BE2C (cell line): ENCODE results near the gene MGMT.

Source experiments
- DNase-seq: peaks from one replicate; pipeline ENCODE4 v3.0.0-alpha.2; 2020
- H3K27me3 ChIP-seq: fragments of 250-450 bp; sonication (Bioruptor Pico); 2 replicates; pipeline ENCODE4 v1.5.1; 2020; ENCODE audit warnings: mild to moderate bottlenecking
- H3K36me3 ChIP-seq: fragments of 250-450 bp; sonication (Bioruptor Pico); 2 replicates; pipeline ENCODE4 v1.5.1; 2020; ENCODE audit warnings: mild to moderate bottlenecking
- H3K4me1 ChIP-seq: fragments of 250-450 bp; sonication (Bioruptor Pico); 2 replicates; pipeline ENCODE4 v1.5.1; 2020
- H3K4me3 ChIP-seq: 2 replicates; pipeline ENCODE4 v1.5.1; 2011; ENCODE audit warnings: low read depth, low read length
- H3K9me3 ChIP-seq: fragments of 250-450 bp; sonication (Bioruptor Pico); 2 replicates; pipeline ENCODE4 v1.5.1; 2020
- TF ChIP-seq, protein P1 (sequence below): IDR thresholded peaks from 2 replicates; pipeline ENCODE4 v1.5.1; 2012; ENCODE audit warnings: mild to moderate bottlenecking, low read depth, low read length

The MGMT gene

DNA sequence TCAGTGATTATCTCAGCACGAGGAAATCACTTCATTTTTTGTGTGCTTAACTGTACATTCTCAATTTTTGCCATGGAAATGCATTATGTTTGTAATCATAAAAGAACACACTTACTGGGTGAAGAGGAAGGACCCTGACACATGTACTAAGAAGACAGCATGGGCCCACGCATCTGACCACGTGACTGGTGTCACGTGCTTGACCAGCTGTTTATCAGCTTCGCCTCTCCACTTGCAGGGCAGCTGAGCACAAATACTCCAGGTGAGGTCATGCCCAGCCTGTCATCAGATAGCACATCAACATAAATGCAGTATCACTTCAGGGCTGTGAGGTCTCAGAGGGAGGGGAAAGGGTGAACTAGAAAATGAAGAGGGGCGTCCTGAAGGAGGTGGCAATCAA, 317.2 kb downstream of the MGMT start:
- H3K36me3 ChIP-seq, result no peaks in the 10 kb centered on the region
- no peak for DNase-seq
- no peaks in the 10 kb centered on the region for H3K4me1 ChIP-seq
- no peak overlapping the region for H3K4me3 ChIP-seq
- no peaks in the 10 kb centered on the region; the same call in 1 of the 2 replicates for H3K9me3 ChIP-seq
- H3K27me3 ChIP-seq, result no peaks in the 10 kb centered on the region
- TF ChIP-seq, protein P1, sequence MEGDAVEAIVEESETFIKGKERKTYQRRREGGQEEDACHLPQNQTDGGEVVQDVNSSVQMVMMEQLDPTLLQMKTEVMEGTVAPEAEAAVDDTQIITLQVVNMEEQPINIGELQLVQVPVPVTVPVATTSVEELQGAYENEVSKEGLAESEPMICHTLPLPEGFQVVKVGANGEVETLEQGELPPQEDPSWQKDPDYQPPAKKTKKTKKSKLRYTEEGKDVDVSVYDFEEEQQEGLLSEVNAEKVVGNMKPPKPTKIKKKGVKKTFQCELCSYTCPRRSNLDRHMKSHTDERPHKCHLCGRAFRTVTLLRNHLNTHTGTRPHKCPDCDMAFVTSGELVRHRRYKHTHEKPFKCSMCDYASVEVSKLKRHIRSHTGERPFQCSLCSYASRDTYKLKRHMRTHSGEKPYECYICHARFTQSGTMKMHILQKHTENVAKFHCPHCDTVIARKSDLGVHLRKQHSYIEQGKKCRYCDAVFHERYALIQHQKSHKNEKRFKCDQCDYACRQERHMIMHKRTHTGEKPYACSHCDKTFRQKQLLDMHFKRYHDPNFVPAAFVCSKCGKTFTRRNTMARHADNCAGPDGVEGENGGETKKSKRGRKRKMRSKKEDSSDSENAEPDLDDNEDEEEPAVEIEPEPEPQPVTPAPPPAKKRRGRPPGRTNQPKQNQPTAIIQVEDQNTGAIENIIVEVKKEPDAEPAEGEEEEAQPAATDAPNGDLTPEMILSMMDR, result no peak

DNA sequence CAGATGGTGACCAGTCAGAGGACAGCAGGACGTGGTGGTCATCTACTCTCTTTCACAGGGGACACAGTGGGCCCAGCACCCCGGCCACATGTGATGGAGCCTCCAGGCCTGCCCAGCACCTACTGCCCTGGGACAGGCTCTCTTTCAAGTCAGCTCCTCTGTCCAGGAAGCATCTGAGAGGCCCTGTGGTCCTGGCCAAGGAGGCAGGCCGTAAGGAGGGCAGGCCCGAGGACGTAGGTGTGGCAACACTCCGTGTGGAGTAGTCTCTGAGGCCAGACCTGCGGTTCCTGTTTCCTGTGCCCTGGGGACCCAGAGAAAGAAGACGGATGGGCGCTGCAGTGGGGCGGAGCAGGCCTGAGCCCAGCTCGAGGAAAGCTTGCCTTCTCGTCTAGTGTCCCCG, 317.9 kb downstream of the MGMT start:
- Histone ChIP-seq H3K36me3 (no peaks in the 10 kb centered on the region), H3K4me3 (no peak overlapping the region), H3K27me3 (no peaks in the 10 kb centered on the region), H3K9me3 (no peaks in the 10 kb centered on the region; the same call in 1 of the 2 replicates), H3K4me1 (no peaks in the 10 kb centered on the region)
- DNase-seq, result no peak
- TF ChIP-seq, protein P1, result no peak

- H3K4me1 ChIP-seq, result no peaks in the 10 kb centered on the region
- H3K27me3 ChIP-seq, result no peaks in the 10 kb centered on the region
- TF ChIP-seq, protein P1, result no peak
- no peaks in the 10 kb centered on the region; the same call in 1 of the 2 replicates for H3K9me3 ChIP-seq
- H3K4me3 ChIP-seq, result no peak overlapping the region
- no peak for DNase-seq
- no peaks in the 10 kb centered on the region for H3K36me3 ChIP-seq
These were observed 318.5 kb downstream of the MGMT start for GRCh38 chr10:129785536-129785981.

DNA sequence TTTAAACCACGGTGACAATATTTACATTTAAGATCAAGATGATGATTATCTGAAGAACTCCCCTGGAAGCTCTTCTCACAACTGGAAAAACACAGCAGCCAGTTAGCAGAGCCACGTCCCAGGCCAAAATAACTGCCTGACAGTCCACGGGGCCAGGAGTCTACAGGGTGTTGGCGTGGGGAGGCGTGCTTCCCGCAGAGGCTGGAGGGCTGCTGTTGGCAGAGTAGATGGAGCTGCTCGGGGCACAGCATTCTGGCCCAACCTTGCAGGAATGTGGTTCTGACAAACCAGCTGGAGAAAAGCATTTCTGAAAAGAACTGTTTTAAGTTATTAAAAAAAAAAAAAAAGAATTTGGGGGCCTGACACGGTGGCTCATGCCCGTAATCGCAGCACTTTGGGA, 319.2 kb downstream of the MGMT start:
- H3K27me3 ChIP-seq, result no peaks in the 10 kb centered on the region

DNA sequence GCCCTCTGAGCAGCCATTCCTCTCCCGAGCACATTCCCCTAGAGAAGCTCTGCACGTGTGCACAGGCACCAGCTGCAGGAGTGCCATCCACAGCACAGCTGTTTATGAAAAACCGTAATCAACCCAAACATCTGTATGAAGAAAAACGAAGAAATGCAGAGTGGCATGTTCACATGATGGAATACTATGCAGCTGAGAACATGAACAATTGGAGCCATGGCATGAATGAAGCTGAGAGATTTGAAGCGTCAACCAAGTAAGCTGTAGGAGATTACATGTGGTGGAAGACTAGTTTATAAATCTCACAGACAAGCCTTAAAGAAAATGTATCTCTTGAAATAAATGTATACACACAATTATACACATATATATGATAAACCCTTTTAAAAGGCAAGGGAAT, 320.5 kb downstream of the MGMT start:
- Histone ChIP-seq H3K9me3 (no peaks in the 10 kb centered on the region; the same call in 1 of the 2 replicates), H3K4me3 (no peak overlapping the region), H3K27me3 (no peaks in the 10 kb centered on the region), H3K36me3 (no peaks in the 10 kb centered on the region), H3K4me1 (no peaks in the 10 kb centered on the region)
- TF ChIP-seq, protein P1, result no peak
- no peak for DNase-seq

More for the DNA sequence above, 319.2 kb downstream of the MGMT start:
- no peak for DNase-seq
- H3K4me1 ChIP-seq, result no peaks in the 10 kb centered on the region
- no peak overlapping the region for H3K4me3 ChIP-seq
- no peaks in the 10 kb centered on the region for H3K36me3 ChIP-seq
- TF ChIP-seq, protein P1, result no peak
- no peaks in the 10 kb centered on the region; the same call in 1 of the 2 replicates for H3K9me3 ChIP-seq

GRCh38 chr10:129788215-129788614, 321.2 kb downstream of the MGMT start:
- no peaks in the 10 kb centered on the region for H3K27me3 ChIP-seq
- no peak overlapping the region for H3K4me3 ChIP-seq
- no peaks in the 10 kb centered on the region for H3K36me3 ChIP-seq
- H3K9me3 ChIP-seq, result no peaks in the 10 kb centered on the region; the same call in 1 of the 2 replicates
- no peak for DNase-seq
- H3K4me1 ChIP-seq, result no peaks in the 10 kb centered on the region
- TF ChIP-seq, protein P1, result no peak
